Stimulated activated naive CD8-positive, alpha-beta T cell treated with anti-CD3 and anti-CD28 coated beads, Interleukin-15, amount 100 ng/mL, for 72 hours (primary cell): ENCODE results near the gene BEND3.
"Not testable (repeated sequence)": the region's sequence is repeated elsewhere in the genome, so short reads cannot be mapped to it uniquely, and the experiment has no call there.

Source experiments
- ATAC-seq: fragments of 150-1000 bp; cut with Tn5 transposase; 2 replicates; pipeline ENCODE4 v1.10.0; 2021; ENCODE audit warnings: mild to moderate bottlenecking, moderate library complexity
- DNase-seq, 2 donors: peaks; one replicate each; pipeline ENCODE4 v3.0.0; 2021 to 2022
- H3K27ac Mint-ChIP-seq, 2 donors: one replicate each; pipeline ENCODE4 v1.8.0; 2022; ENCODE audit warnings: mild to moderate bottlenecking in 2 of 2, mixed read lengths in 2 of 2, moderate library complexity in 2 of 2
- H3K27me3 Mint-ChIP-seq: one replicate; pipeline ENCODE4 v1.8.0; 2022; ENCODE audit warnings: mixed read lengths
- H3K4me1 Mint-ChIP-seq: one replicate; pipeline ENCODE4 v1.8.0; 2022; ENCODE audit warnings: mild to moderate bottlenecking, mixed read lengths
- H3K4me3 Mint-ChIP-seq, 2 donors: one replicate each; pipeline ENCODE4 v1.8.0; 2022; ENCODE audit warnings: mild to moderate bottlenecking in 2 of 2, mixed read lengths in 2 of 2, moderate library complexity in 1 of 2
- H3K9me3 Mint-ChIP-seq, 2 donors: one replicate each; pipeline ENCODE4 v1.8.0; 2022; ENCODE audit warnings: mixed read lengths in 2 of 2

Gene BEND3

GRCh38 chr6:107114926-107115694 lies at the start of gene BEND3:
Gene BEND3 (minus strand): TSS chr6:107115515. CDS start chr6:107099285, 16,230 bp downstream.
- peaks cover 22% of the 10 kb centered on the region for H3K4me1 Mint-ChIP-seq
- peak within 1 kb of the TSS; percentile 77 to 78 for H3K4me3 Mint-ChIP-seq
- ATAC-seq (peak; percentile 49), DNase-seq (peak; percentile 14 to 22)
- H3K27me3 Mint-ChIP-seq = peaks cover 12% of the 10 kb centered on the region
- H3K9me3 Mint-ChIP-seq = no peaks in the 10 kb centered on the region
- peak within 1 kb of the TSS; percentile 72 to 78 for H3K27ac Mint-ChIP-seq

GRCh38 chr6:107164299-107164698 lies 49.0 kb upstream of the BEND3 start:
- not testable (repeated sequence) for H3K27ac Mint-ChIP-seq, H3K4me3 Mint-ChIP-seq, DNase-seq, ATAC-seq, H3K27me3 Mint-ChIP-seq, H3K9me3 Mint-ChIP-seq, H3K4me1 Mint-ChIP-seq

DNA sequence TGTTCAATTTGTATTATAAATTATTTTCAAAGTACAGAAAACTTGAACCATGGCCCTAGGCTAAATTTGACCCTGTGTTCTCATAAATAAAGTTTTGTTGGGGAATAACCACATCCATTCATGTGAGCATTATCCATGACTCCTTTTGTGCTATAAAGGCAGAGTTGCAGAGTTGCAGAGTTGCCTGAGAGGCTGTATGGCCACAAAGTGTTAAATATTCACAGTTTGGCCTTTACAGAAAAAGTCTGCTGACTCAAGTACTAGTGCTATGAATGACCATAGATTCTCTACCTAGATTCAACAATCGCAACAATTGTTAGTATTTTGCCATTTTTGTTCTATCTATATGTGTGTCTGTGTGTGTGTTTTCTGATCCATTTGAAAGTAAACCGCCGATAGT lies 46.2 kb upstream of the BEND3 start:
- H3K27me3 Mint-ChIP-seq = no peaks in the 10 kb centered on the region
- no peak for DNase-seq

GRCh38 chr6:107156617-107157016 lies 41.3 kb upstream of the BEND3 start:
- no peak for ATAC-seq
- H3K4me3 Mint-ChIP-seq = no peak overlapping the region
- H3K4me1 Mint-ChIP-seq = no peaks in the 10 kb centered on the region
- H3K9me3 Mint-ChIP-seq = no peaks in the 10 kb centered on the region
- H3K27ac Mint-ChIP-seq = no peak overlapping the region
- no peaks in the 10 kb centered on the region for H3K27me3 Mint-ChIP-seq
- no peak for DNase-seq

More for the DNA sequence above, 46.2 kb upstream of the BEND3 start:
- ATAC-seq = no peak
- Mint-ChIP-seq H3K4me3 (no peak overlapping the region), H3K4me1 (no peaks in the 10 kb centered on the region), H3K27ac (no peak overlapping the region), H3K9me3 (no peaks in the 10 kb centered on the region)

DNA sequence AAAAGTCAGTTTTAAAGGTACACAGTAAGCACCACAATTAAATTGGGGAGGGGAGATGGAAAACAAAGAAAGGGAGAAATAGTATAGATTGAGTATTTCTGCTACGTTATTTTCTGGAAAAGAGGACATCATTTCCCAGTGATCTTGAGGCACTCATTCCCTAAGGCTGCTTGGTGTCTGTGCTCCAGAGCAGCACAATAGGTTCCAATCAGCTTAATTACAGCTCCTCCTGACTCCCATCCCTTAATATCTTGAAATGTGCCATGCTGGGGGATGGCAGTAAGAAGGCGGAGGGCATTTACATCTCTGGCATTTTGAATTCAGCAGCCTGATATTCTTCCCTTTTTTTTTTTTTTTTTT lies 39.5 kb upstream of the BEND3 start:
- no peak overlapping the region for H3K27ac Mint-ChIP-seq
- no peaks in the 10 kb centered on the region for H3K27me3 Mint-ChIP-seq
- DNase-seq (no peak), ATAC-seq (no peak)
- no peaks in the 10 kb centered on the region for H3K9me3 Mint-ChIP-seq
- no peaks in the 10 kb centered on the region for H3K4me1 Mint-ChIP-seq
- no peak overlapping the region for H3K4me3 Mint-ChIP-seq

DNA sequence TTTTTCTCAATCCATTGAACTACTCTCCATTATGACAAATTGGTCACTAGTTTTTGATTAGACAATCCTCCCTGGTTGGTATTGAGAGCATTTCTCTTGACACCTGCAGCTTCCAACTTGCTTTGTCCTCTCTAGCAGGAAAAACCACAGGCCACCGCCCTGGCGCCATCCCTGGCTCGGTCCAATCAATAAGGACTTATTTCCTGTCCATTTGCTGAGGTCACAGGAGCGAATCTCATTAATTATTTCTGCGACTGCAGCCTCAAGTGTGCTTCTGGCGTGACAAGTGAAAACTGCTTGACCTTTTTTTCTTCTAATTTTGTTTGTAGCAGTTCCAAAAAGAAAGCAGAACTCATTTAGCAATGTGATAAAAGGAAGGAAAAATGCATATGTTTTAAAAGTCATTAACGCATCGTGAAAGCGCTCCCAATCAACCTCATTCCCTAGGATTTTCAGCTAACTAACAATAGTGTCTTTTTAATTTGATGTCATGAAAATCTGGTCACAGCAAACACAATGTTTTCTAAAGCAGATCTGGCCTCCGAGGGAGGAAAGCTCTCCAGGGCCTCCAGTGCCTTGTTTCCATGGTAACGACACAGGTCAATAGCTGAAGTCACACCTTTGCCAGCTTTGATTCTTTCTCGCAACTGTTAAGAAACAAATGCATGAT lies 39.0 kb upstream of the BEND3 start:
- Mint-ChIP-seq H3K27me3 (no peaks in the 10 kb centered on the region), H3K27ac (no peak overlapping the region), H3K4me1 (no peaks in the 10 kb centered on the region), H3K9me3 (no peaks in the 10 kb centered on the region), H3K4me3 (no peak overlapping the region)
- no peak for ATAC-seq
- no peak for DNase-seq

DNA sequence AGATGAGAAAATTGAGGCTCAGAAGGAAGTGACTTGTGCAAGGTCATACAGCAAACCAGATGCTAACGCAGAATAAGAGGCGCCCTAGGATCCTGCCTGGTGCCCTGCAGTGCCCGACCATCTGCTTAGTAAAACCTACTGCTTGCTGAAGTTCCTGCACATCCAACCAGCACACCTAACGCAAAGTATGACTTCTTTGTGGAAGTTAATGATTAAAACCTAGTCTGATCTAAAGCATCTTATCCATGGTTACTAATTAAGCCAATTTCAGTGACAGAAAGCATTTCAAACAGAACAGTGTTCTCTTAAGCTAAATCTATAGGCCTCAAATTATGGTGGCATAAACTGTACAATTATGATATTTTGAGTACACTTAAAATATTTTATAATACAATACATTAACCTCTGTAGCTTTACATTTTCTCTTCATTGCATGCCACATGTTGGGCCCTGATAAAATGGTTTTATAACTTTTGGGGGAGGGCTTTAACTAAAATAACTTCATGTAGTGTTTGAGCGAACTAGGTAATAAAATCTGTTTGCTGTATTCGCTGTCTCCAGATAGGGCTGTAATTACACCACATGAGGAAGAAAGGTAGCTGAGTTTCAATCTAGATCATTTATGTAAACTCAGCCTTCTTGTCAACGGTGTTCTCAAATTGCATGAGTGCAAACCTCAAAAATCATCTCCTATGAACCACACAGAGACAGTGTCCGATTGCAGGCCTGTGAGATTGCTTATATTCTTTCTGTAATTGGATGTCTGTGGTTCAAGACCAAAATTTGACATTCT lies 37.5 kb upstream of the BEND3 start:
- Mint-ChIP-seq H3K27me3 (no peaks in the 10 kb centered on the region), H3K4me1 (no peaks in the 10 kb centered on the region), H3K4me3 (no peak overlapping the region), H3K9me3 (no peaks in the 10 kb centered on the region), H3K27ac (no peak overlapping the region)
- ATAC-seq (no peak), DNase-seq (no peak)

GRCh38 chr6:107144666-107145065 lies 29.4 kb upstream of the BEND3 start:
- DNase-seq (no peak), ATAC-seq (no peak)
- no peak overlapping the region for H3K27ac Mint-ChIP-seq
- H3K4me1 Mint-ChIP-seq = no peaks in the 10 kb centered on the region
- H3K9me3 Mint-ChIP-seq = no peaks in the 10 kb centered on the region
- no peak overlapping the region for H3K4me3 Mint-ChIP-seq
- H3K27me3 Mint-ChIP-seq = no peaks in the 10 kb centered on the region

DNA sequence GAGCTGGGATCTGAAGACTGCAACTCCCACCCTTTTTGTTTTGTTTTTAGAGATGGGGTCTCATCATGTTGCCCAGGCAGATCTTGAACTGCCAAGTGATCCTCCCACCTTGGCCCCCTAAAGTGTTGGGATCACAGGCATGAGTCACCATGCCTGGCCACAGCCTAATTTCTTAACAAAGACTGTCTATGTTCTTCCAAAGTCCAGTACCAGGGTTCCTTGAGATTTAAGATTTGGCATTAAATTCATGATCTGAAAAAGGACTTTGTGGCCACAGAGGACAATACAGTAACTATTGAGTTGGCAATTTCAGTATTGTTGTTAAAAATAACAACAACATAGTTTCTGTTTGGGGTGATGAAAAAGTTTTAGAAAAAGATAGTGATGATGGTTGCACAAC lies 28.7 kb upstream of the BEND3 start:
- no peak for DNase-seq
- no peaks in the 10 kb centered on the region for H3K27me3 Mint-ChIP-seq
- no peaks in the 10 kb centered on the region for H3K9me3 Mint-ChIP-seq

GRCh38 chr6:107140581-107140980 lies 25.3 kb upstream of the BEND3 start:
- DNase-seq (no peak), ATAC-seq (no peak)
- no peaks in the 10 kb centered on the region for H3K4me1 Mint-ChIP-seq
- H3K27ac Mint-ChIP-seq = no peak overlapping the region
- H3K27me3 Mint-ChIP-seq = no peaks in the 10 kb centered on the region
- H3K9me3 Mint-ChIP-seq = no peaks in the 10 kb centered on the region
- no peak overlapping the region for H3K4me3 Mint-ChIP-seq

More for the DNA sequence above, 28.7 kb upstream of the BEND3 start:
- no peak for ATAC-seq
- H3K4me3 Mint-ChIP-seq = no peak overlapping the region
- H3K4me1 Mint-ChIP-seq = no peaks in the 10 kb centered on the region
- H3K27ac Mint-ChIP-seq = no peak overlapping the region

DNA sequence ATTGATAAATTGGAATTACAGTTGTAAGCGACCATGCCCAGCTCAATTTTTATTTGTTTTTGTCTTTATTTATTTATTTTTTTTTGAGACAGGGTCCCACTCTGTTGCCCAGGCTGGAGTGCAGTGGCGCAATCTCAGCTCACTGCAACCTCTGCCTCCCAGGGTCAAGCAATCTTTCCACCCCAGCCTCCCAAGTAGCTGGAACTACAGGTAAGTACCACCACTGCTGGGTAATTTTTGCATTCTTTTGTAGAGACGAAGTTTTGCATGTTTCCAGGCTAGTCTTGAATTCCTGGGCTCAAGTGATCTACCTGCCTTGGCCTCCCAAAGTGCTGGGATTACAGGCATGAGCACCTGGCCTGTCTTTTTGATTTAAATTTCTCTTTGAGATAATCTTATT lies 21.0 kb upstream of the BEND3 start:
- not testable (repeated sequence) for DNase-seq, H3K4me1 Mint-ChIP-seq, H3K27me3 Mint-ChIP-seq, H3K9me3 Mint-ChIP-seq, ATAC-seq, H3K4me3 Mint-ChIP-seq, H3K27ac Mint-ChIP-seq

- H3K9me3 Mint-ChIP-seq = not testable (repeated sequence)
Measured at GRCh38 chr6:107135048-107135680, 19.8 kb upstream of the BEND3 start.

GRCh38 chr6:107132330-107132954 lies 17.1 kb upstream of the BEND3 start:
- DNase-seq (peak; percentile 19 to 29), ATAC-seq (no peak)
- no peak overlapping the region for H3K4me3 Mint-ChIP-seq
- H3K27me3 Mint-ChIP-seq = no peaks in the 10 kb centered on the region
- no peaks in the 10 kb centered on the region for H3K9me3 Mint-ChIP-seq
- H3K27ac Mint-ChIP-seq = no peak overlapping the region
- no peaks in the 10 kb centered on the region for H3K4me1 Mint-ChIP-seq

More at GRCh38 chr6:107135048-107135680, 19.8 kb upstream of the BEND3 start:
- H3K4me1 Mint-ChIP-seq, ATAC-seq, H3K27me3 Mint-ChIP-seq, H3K4me3 Mint-ChIP-seq, DNase-seq, H3K27ac Mint-ChIP-seq: not testable (repeated sequence)

DNA sequence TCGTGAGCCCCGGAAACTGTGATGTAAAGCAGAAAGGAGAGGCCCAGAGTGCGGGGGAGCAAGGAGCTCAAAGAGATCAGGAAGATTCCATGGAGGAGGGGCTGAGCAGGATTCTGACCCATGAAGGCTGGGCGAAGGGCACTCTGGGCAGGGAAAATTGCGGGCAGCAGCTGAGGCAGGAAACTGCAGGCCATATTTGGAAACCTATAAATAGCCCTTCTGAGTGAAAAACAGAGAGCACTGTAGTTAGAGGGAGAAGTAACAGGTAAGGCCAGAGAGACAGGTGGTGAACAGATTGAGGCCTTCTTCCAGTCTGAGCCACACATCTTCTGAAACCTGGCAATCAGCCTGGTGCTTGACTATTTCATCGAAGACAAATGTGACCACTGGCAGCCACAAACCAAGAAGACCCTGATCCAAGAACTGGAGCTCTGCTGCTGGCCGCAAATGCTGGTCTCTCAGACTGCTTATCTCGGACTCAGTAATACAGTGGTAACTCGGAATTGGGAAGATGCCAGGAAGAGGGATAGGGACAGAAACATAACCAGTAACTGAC lies 14.1 kb upstream of the BEND3 start:
- Mint-ChIP-seq H3K4me1 (no peaks in the 10 kb centered on the region), H3K9me3 (no peaks in the 10 kb centered on the region), H3K27ac (no peak overlapping the region), H3K4me3 (no peak overlapping the region), H3K27me3 (no peaks in the 10 kb centered on the region)
- DNase-seq = no peak
- no peak for ATAC-seq

DNA sequence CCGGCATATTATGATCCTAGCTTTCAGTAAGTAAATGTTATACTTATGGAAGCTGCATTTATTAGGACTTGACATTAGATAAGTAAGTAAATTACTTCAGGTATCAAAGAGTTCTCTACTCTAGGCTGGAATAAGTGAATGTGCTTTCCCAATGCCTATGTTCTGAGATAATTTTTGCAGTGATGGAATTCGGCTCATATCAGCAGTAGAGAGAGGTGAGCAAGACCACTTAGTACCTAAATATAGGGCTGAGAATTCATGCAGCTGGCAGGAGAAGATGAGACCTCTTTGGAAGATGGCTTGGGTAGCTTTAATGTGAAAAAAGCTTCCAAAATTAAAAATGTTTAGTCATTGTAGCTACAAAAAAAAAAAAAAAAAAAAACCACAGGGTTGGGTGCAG lies 13.3 kb upstream of the BEND3 start:
- no peaks in the 10 kb centered on the region for H3K9me3 Mint-ChIP-seq
- no peaks in the 10 kb centered on the region for H3K4me1 Mint-ChIP-seq
- no peak overlapping the region for H3K27ac Mint-ChIP-seq
- H3K4me3 Mint-ChIP-seq = no peak overlapping the region
- no peaks in the 10 kb centered on the region for H3K27me3 Mint-ChIP-seq
- DNase-seq = no peak
- ATAC-seq = no peak
